Hematopoietic multipotent progenitor cell treated with erythropoietin and hydrocortisone succinate and interleukin-3 and kit ligand, for 4 days (in vitro differentiated cells): ENCODE measurements around the gene TDP2.
"Not testable (repeated sequence)": the region's sequence is repeated elsewhere in the genome, so short reads cannot be mapped to it uniquely, and the experiment has no call there.

Source experiments
- DNase-seq: peaks from one replicate; pipeline ENCODE4 v3.0.0-alpha.2; 2015

The TDP2 gene

DNA sequence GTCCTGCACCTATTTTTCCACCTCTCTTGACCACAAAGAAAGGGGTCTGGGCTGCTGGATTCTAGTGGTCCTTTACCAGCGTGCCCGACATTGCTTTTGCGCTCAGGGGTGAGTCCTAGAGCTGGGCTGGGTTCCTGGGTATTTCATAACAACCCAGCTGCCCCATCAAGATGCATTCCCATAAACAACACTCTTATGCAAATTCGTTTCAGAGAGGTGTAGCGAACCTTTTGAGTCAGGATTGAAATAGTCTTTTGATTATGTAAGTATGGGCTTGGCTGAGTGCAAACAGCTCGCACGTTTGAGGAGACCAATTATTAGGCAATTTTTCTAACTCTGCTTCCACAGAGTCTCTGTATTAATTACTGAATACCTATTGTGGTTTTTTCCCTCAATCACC, 13.9 kb upstream of the TDP2 start:
- DNase-seq: no peak

DNA sequence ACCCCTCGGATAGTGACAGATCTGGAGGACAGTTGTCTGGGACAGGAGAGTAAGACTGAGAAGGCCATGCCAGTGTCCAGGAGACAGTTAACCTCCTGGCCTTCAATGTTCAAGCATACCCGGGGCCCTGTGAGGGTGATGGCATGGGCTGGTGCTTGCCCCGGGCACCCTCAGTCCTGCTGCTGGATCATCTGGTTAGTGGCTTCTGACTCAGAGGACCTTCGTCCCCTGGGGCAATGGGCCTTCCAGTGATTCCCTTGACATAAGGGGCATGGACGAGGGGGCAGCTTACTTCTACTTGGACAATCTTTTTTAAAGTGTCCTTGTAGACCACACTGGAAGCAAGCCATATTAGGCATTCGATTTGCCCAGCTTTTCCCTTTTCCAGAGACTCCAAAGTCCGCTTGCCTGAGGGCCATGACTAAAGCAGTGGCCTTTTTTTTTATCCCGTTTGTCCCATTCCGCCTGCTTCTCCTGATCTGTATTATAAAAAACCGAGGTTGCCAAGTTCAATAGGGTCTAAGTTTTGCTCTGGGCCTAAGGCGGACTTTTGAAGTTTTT, 12.2 kb upstream of the TDP2 start:
- DNase-seq: not testable (repeated sequence)

DNA sequence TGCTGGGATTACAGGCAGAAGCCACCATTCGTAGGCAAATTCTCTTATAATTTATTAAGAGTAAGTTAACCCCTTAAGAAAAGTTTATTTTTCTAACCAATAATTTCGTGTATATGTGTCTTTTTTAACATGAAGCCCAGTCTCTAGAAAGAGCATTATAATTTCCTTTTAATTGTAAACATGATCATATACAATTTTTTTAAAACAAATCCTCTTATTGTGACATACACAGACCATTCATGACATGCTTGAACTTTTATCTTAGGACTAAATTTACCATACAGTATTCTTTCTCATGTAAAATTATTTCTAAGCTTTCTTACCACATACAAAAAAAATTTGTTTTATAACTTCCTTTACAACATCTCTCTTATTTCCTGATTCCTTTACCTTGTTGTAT, 6.9 kb upstream of the TDP2 start:
- DNase-seq: peak; percentile 37

DNA sequence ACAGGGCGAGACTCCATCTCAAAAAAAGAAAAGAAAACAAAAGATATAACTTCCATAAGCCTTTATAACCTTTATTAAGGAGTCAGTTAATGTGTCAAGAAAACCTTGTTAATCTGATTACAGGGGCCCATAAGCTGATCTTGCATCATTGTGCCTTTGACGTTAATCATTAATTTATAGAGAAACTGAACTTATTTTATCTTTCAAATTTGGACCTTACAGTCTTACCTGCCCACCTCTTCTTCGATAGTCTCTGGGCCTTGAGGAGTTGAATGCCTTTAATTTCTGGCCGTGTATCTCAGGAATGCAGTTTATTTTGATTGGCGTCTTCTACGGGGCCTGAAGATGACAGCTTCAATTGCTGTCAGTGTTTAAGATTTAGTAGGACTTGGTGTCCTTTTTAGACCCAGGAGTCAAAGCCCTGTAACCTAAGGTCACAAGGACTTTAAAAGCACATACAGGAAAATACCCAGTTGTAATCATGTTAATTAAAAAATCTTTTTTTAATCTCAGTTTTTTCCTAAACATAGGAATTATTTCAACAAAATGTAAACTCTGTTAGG, 6.0 kb upstream of the TDP2 start:
- DNase-seq: no peak

DNA sequence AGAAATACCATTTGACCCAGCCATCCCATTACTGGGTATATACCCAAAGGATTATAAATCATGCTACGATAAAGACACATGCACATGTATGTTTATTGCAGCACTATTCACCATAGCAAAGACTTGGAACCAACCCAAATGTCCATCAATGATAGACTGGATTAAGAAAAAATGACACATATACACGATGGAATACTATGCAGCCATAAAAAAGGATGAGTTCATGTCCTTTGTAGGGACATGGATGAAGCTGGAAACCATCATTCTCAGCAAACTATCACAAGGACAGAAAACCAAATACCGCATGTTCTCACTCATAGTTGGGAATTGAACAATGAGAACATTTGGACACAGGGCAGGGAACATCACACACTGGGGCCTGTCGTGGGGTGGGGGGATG, 4.4 kb upstream of the TDP2 start:
- not testable (repeated sequence) for DNase-seq

GRCh38 chr6:24670492-24670891, 3.8 kb upstream of the TDP2 start:
- not testable (repeated sequence) for DNase-seq

DNA sequence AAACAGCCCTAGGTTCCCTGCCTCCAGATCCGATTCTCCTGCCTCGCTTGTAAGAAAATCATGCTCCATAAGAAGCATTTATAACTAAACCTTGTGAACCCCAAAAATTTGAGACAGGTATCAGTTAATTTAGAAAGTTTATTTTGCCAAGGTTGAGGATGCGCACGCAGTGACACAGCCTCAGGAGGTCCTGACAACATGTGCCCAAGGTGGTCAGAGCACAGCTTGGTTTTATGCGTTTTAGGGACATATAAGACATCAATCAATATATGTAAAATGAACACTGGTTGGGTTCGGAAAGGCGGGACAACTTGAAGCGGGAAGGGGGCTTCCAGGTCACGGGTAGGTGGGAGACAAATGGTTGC, 2.3 kb upstream of the TDP2 start:
- no peak for DNase-seq

DNA sequence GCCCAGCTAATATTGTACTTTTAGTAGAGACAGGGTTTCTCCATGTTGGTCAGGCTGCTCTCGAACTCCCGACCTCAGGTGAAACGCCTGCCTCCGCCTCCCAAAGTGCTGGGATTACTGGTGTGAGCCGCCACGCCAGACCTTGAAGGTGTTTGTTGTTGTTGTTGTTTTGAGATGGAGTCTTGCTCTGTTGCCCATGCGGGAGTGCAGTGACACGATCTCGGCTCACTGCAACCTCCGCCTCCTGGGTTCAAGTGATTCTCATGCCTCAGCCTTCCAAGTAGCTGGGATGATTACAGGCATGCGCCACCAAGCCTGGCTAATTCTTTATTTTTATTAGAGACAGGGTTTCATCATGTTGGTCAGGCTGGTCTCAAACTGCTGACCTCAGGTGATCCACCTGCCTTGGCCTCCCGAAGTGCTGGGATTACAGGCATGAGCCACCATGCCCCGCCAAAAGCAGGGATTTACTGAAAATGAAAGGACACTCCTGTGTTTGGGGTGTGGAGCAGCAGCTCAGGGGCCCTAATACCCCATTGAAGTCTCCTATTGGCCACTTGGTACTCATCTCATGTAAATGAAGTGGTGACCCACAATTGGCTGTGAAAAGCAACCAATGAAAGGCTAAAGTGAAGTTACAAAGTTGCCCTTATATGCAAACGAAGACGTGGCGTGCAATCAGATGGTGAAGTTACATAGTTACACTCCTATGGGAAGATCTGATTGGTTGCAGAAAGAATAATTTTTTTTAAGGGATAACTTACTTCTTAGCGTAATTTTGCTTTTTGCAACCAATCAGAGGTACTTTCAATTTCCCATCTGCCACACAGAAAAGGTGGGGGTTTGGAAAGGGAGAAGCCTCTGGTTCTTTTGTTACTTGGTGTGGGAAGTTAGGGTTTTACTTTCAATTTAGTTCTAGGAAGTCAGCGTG, 1.6 kb upstream of the TDP2 start:
- DNase-seq: not testable (repeated sequence)

DNA sequence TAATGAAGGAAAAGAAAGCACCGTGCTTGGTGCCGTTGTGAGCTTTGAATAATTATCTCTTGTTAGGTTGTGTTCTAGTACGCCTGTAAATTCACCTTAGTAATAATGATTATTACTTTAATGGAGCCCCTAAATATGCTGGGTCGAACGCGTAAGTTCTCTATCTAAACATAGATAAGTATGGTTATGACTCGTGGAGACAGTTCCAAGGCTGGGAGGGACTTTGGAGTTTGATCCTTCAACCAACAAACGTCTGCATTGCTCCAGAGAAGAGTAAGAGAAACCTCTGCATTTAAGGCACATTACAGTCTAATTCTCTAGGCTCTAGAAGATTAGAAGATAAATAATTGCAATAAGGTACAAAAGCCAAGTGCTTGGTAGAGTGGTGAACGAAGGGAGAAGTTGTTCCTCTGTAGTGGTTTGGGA, 692 bp upstream of the TDP2 start:
- DNase-seq: peak; percentile 60

GRCh38 chr6:24666097-24666640, 530 bp downstream of the TDP2 start:
- DNase-seq: peak; percentile 53

DNA sequence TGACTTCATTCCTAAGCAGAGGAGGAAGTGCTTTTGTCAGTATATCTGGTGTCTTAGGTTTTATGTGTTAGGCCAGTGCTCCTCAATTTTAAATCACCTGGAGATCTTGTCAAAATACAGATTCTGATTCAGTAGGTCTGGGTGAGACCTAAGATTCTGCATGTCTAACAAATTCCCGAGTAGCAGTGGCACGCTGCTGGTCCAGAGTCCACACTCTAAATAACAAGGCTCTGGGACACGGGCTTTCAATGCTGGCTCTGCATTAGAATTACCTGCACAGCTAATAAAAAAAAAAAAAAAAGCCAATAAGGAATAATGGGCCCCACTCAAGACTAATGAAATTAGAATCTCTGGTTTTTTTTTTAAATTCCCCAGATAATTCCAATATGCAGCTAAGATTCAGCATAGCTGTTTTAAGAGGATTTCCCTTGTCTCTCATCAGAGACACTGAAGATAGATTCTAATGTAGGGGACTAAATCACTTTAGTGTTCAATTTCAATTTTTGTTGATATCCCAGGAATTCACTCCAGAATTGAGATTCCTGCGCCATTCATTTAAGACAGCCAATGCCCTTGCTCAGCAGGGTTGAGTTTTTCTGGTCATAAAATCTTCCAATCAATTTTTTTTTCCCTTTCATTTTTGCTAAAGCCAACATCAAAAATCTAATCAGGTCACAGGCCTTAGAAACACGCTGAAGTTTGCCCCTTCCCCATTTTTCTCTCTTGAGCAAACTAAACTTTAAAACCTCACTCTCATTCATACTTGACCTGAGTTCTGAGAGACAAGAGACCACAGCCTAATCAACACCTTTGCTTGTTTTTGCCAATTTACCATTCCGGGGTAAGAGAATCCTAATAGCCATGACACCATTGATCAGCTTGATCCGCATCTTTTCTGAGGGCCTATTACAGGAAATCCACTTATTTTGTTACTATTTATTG, 2.4 kb downstream of the TDP2 start:
- no peak for DNase-seq

DNA sequence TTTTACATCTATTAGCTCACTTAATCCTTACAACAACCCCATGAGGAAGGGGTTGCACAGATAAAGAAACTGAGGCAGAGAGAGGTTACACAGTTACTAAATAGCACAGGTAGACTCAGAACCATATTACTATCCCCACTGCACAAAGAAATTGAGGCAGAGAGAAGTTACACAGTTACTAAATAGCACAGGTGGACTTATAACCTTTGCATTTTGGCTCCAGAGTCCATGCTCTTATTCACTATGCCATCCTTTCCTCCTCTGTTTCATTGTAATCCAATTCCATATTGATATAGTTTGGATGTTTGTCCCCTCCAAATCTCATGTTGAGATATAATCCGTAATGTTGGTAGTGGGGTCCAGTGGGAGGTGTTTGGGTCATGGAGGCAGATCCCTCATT, 3.5 kb downstream of the TDP2 start:
- no peak for DNase-seq

DNA sequence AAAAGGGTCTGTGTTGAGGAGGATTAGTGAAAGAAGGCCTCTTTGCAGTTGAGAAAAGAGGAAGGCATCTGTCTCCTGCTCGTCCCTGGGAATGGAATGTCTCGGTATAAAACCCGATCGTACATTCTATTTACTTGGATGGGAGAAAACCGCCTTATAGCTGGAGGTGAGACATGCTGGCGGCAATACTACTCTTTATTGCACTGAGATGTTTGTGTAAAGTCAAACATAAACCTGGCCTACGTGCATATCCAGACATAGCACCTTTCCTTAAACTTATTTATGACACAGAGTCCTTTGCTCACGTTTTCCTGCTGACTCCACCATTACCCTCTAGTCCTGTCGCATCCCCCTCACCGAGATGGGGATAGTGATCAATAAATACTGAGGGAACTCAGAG, 4.5 kb downstream of the TDP2 start:
- no peak for DNase-seq

DNA sequence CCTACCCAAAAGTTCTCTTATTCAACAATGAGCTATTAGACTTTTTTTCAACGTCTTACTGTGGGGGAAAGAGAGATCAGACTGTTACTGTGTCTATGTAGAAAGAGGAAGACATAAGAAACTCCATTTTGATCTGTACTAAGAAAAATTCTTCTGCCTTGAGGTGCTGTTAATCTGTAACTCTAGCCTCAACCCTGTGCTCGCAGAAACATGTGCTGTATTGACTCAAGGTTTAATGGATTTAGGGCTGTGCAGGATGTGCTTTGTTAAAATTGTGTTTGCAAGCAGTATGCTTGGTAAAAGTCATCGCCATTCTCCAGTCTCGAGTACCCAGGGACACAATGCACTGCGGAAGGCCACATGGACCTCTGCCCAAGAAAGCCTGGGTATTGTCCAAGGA, 4.9 kb downstream of the TDP2 start:
- DNase-seq: not testable (repeated sequence)

GRCh38 chr6:24660105-24660504, 6.6 kb downstream of the TDP2 start:
- DNase-seq: no peak

- no peak for DNase-seq
Measured at GRCh38 chr6:24659561-24659960, 7.1 kb downstream of the TDP2 start.

- peak; percentile 14 for DNase-seq
Measured at GRCh38 chr6:24658573-24659560, 7.8 kb downstream of the TDP2 start.

DNA sequence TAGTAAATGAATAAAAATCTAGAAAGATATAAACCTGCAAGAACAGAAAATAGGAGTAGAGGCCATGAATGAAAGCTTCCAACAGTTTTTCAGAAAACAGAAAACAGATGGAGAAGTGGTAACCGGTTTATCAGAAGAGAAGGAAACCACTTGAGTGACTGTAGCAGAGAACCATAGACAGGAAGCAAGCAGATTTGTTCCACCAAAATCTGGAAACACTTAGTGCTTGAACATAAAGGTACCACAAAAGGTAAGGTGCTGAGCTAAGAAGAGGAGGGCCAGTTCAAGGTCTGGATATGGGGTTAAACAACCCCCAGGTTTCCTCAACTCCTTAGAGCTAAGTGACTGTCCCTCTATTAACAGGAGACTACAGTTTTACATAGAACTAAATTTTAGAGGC, 11.5 kb downstream of the TDP2 start:
- no peak for DNase-seq

- no peak for DNase-seq
Measured at GRCh38 chr6:24650365-24650764, 16.3 kb downstream of the TDP2 start.

DNA sequence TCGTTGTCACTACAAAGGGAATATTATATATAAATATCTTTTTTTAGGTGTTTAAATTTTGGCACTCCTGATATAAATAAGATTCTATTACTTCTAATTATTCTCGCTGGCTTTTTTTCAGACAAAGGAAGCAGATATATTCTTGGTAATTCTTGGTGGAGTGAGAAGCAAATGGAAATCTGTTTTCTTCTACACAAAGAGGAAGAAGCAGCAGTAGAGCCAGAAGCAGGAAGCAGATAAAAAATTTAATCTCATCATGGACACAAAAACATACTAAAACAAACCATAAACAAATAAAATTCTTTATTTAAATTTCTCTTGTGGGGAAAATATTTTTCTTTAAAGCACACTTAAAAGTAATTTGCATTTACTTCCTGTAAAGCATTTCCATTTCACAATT, 17.0 kb downstream of the TDP2 start:
- peak; percentile 48 for DNase-seq

- DNase-seq: no peak
Measured at GRCh38 chr6:24648276-24648675, 18.4 kb downstream of the TDP2 start.

DNA sequence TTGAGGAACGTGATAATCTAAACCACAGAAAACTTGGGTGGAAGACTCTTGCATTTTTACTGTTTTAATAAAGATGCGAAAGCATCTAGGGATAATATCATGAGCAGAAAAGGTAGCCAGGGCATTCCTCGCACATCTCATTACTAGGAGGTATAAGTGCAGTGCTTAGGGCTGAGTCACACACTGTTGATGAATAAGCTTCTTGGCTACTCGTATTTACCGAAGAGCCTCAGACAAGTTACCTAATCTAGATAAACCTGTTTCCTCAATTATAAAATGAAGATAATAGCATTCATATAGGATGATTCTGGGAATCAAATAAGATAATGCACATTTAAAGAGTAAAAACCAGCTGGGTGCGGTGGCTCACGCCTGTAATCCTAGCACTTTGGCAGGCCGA, 19.9 kb downstream of the TDP2 start:
- DNase-seq: no peak
